HepG2 (cell line): ENCODE data around the gene RAPGEF2. TPM values are rescaled to one million over a fixed set of nuclear protein-coding genes. Genes with fewer than 3 reads are reported as not detected.

ENCODE experiments used
- ATAC-seq: fragments of 200-7000 bp; cut with Tn5 transposase; 3 replicates; pipeline ENCODE4 v1.9.1; 2020; ENCODE audit warnings: mild to moderate bottlenecking, moderate library complexity
- BruUV-seq: library from RNA; stranded (reverse); fragments of 400-500 nt; replicated peaks from 2 replicates; lab custom pipeline; 2021; lab: Mats Ljungman, UMichigan
- CTCF ChIA-PET: fragments of 300-600 bp; formaldehyde crosslinking; extraction: SDS; loops from one replicate; lab custom pipeline; 2021; ENCODE audit warnings: low total read pairs, inconsistent platforms, low intra/inter-chr PET ratio; lab: Yijun Ruan, JAX
- POLR2A ChIA-PET: fragments of 350-600 bp; sonication (Branson Sonifier 250); formaldehyde crosslinking; loops from one replicate; lab custom pipeline; 2020; ENCODE audit warnings: antibody characterized with exemption, inconsistent platforms; lab: Yijun Ruan, JAX
- DNase-seq: peaks from one replicate; pipeline ENCODE4 v3.0.0-alpha.2; 2015; ENCODE audit warnings: low spot score
- FAIRE-seq: peaks from 3 replicates; lab custom pipeline; 2011; peaks lifted over from hg19 to GRCh38; lab: Jason Lieb, UNC
- H2AFZ ChIP-seq: one replicate; pipeline ENCODE4 v1.6.1; 2011; ENCODE audit warnings: low read length, inconsistent platforms
- H3K27ac ChIP-seq: fragments of 300-600 bp; 3 replicates; pipeline ENCODE4 v1.8.0; 2011; ENCODE audit warnings: mixed run types, mild to moderate bottlenecking, mixed read lengths, low read length, inconsistent platforms; ENCODE audit not compliant: insufficient read depth; ENCODE audit errors: extremely low read length
- H3K27me3 ChIP-seq, 2 experiments: fragments of 200-600 bp in 1 of 2; 2 replicates in 1 of 2; 3 replicates in 1 of 2; pipeline versions ENCODE4 v1.6.0 to v1.8.0; 2011; ENCODE audit warnings: low read length in 2 of 2, mild to moderate bottlenecking in 2 of 2, moderate library complexity in 2 of 2, inconsistent platforms in 1 of 2; ENCODE audit not compliant: insufficient read depth in 2 of 2, control insufficient read depth in 1 of 2
- H3K36me3 ChIP-seq, 2 experiments: fragments of 200-600 bp in 1 of 2; replicated peaks in 1 of 2; 2 replicates in 1 of 2; 3 replicates in 1 of 2; pipeline versions ENCODE4 v1.5.1 to v1.8.0; 2011; ENCODE audit warnings: low read length in 2 of 2, inconsistent platforms in 1 of 2; ENCODE audit not compliant: insufficient read depth in 2 of 2, control insufficient read depth in 1 of 2
- H3K4me1 ChIP-seq: 2 replicates; pipeline ENCODE4 v1.5.1; 2012; ENCODE audit warnings: low read length, inconsistent platforms; ENCODE audit not compliant: insufficient read depth
- H3K4me2 ChIP-seq: 2 replicates; pipeline ENCODE4 v1.6.0; 2011; ENCODE audit warnings: low read depth, low read length, inconsistent platforms
- H3K4me3 ChIP-seq, 3 experiments: fragments of 200-600 bp in 1 of 3; sonication (generic), shearing (Covaris generic) in 1 of 3; replicated peaks in 1 of 3; 2 replicates each; pipeline ENCODE4 v1.5.1; 2011 to 2016; ENCODE audit warnings: low read length in 3 of 3, inconsistent platforms in 2 of 3, low read depth in 2 of 3, mild to moderate bottlenecking in 2 of 3, control low read depth in 1 of 3, mixed read lengths in 1 of 3; ENCODE audit not compliant: insufficient read depth in 1 of 3
- H3K79me2 ChIP-seq: one replicate; pipeline ENCODE4 v1.6.1; 2011; ENCODE audit warnings: low read length, inconsistent platforms; ENCODE audit not compliant: insufficient read depth
- H3K9ac ChIP-seq: 2 replicates; pipeline ENCODE4 v1.6.0; 2011; ENCODE audit warnings: mild to moderate bottlenecking, low read depth, low read length, inconsistent platforms; ENCODE audit not compliant: insufficient read depth
- H3K9me3 ChIP-seq: 2 replicates; pipeline ENCODE4 v1.5.1; 2012; ENCODE audit warnings: mild to moderate bottlenecking, low read length
- H4K20me1 ChIP-seq: 2 replicates; pipeline ENCODE4 v1.6.0; 2011; ENCODE audit warnings: inconsistent platforms, mild to moderate bottlenecking, low read length, moderate library complexity; ENCODE audit not compliant: insufficient read depth
- HDAC2 ChIP-seq: sonication (generic); formaldehyde crosslinking; IDR thresholded peaks from 2 replicates; pipeline ENCODE4 v1.4.0; 2020; ENCODE audit warnings: missing genetic modification reagents
- KMT2A ChIP-seq: sonication (generic); formaldehyde crosslinking; IDR thresholded peaks from 2 replicates; pipeline ENCODE4 v1.4.0; 2020; ENCODE audit warnings: missing genetic modification reagents
- REST ChIP-seq, 2 experiments: IDR thresholded peaks; 2 replicates each; pipeline ENCODE4 v1.6.1; 2011 to 2012; ENCODE audit warnings: low read length in 2 of 2, borderline replicate concordance in 1 of 2, low read depth in 1 of 2, mild to moderate bottlenecking in 1 of 2, moderate library complexity in 1 of 2
- SOX13 ChIP-seq, 3 experiments: fragments of 450-650 bp in 1 of 3; sonication (generic) in 1 of 3; formaldehyde crosslinking in 1 of 3; IDR thresholded peaks in 2 of 3; conservative IDR thresholded peaks in 1 of 3; 2 replicates each; pipeline versions ENCODE4 v1.5.0 to v1.6.1; 2016 to 2020; ENCODE audit warnings: antibody characterized with exemption in 1 of 3, mild to moderate bottlenecking in 1 of 3, missing compliant biosample characterization in 1 of 3, missing genetic modification reagents in 1 of 3, moderate library complexity in 1 of 3
- SOX5 ChIP-seq: IDR thresholded peaks from 2 replicates; pipeline ENCODE4 v1.6.1; 2016; ENCODE audit warnings: borderline replicate concordance
- TAF15 ChIP-seq: fragments of 200-400 bp; formaldehyde crosslinking; IDR thresholded peaks from one replicate; pipeline ENCODE4 v1.6.1; 2018; ENCODE audit warnings: mild to moderate bottlenecking, low read depth, low read length; ENCODE audit not compliant: poor library complexity, severe bottlenecking
- TEAD3 ChIP-seq: optimal IDR thresholded peaks from 2 replicates; pipeline ENCODE3; 2016; ENCODE audit warnings: borderline replicate concordance
- ZNF292 ChIP-seq: sonication (generic); formaldehyde crosslinking; IDR thresholded peaks from 2 replicates; pipeline ENCODE4 v1.8.1; 2022; ENCODE audit warnings: mild to moderate bottlenecking, low read depth, missing genetic modification reagents, borderline replicate concordance
- ZNF607 ChIP-seq: sonication (generic); formaldehyde crosslinking; IDR thresholded peaks from 2 replicates; pipeline ENCODE4 v1.5.1; 2020; ENCODE audit warnings: missing genetic modification reagents, mild to moderate bottlenecking, borderline replicate concordance
- ZNF646 ChIP-seq: sonication (generic); formaldehyde crosslinking; IDR thresholded peaks from 2 replicates; pipeline ENCODE4 v1.9.0; 2021; ENCODE audit warnings: mild to moderate bottlenecking, missing genetic modification reagents
- WGBS: methylation state at CpG from one replicate; pipeline ENCODE4 v1.1.6; 2017; ENCODE audit warnings: low lambda C conversion rate; 5-methylcytosine and 5-hydroxymethylcytosine counted together
- in situ Hi-C: cut with HindIII; loops from 2 replicates; pipeline ENCODE4 v1.10.0; 2017; ENCODE audit warnings: low pct_unique_long_range_greater_than_20kb; ENCODE audit not compliant: extremely low pct_ligation_motif_present
- intact Hi-C: fragments of 100-400 bp; cut with micrococcal nuclease; formaldehyde crosslinking; loops from one replicate; pipeline ENCODE4 v1.10.0; 2022; ENCODE audit not compliant: unreplicated experiment
- polyA plus RNA-seq, 8 experiments: library from polyadenylated mRNA; depleted of rRNA in 3 of 8; stranded (reverse) in 7 of 8; unstranded in 1 of 8; fragments of >200 nt; fragmentation: Illumina TruSeq in 4 of 8; extraction: Trizol in 4 of 8; gene quantifications; 2 replicates each; pipeline versions ENCODE4 v1.2.1 to v1.2.3, GENCODE V29; 2011 to 2016; ENCODE audit warnings: low read depth in 4 of 8, missing spikeins in 1 of 8, mixed read lengths in 1 of 8; ENCODE audit not compliant: insufficient read depth in 1 of 8
- total RNA-seq, 5 experiments: library from RNA; depleted of rRNA; stranded (reverse); fragments of >200 nt; fragmentation: Illumina TruSeq; extraction: Trizol; gene quantifications; 2 replicates each; pipeline ENCODE4 v1.2.3, GENCODE V29; 2016; ENCODE audit warnings: low read depth in 1 of 5

Gene RAPGEF2
- total and polyA plus RNA-seq, 2 of the 13 experiments (the other 11 are each of a cell fraction or from before 2014, with no cell fraction given) = 19.2 to 23.0 TPM

- TF ChIP-seq KMT2A (CRISPR knock-in tag) = no peak
- no peak for TF ChIP-seq REST (IDR thresholded peaks at IDR 0.05; ENCODE audit: borderline replicate concordance in 1 of 2, low read depth in 1 of 2, low read length in 2 of 2)
Observed at GRCh38 chr4:159363361-159363760, 260.5 kb downstream of the RAPGEF2 start (continued).

GRCh38 chr4:159366966-159367780, 264.3 kb downstream of the RAPGEF2 start:
- DNase-seq = peak; percentile 67
- peak; percentile 85 for FAIRE-seq
- CTCF ChIA-PET = no interaction called here

More at GRCh38 chr4:159366966-159367780, 264.3 kb downstream of the RAPGEF2 start:
- no peaks in the 10 kb centered on the region for H3K9me3 ChIP-seq
- H3K27ac ChIP-seq = no peak overlapping the region
- H3K9ac ChIP-seq = no peak overlapping the region
- intact Hi-C loops (no loop called here), in situ Hi-C loops (no loop called here)
- H3K79me2 ChIP-seq = no peaks in the 10 kb centered on the region
- H4K20me1 ChIP-seq = no peaks in the 10 kb centered on the region
- WGBS = 28% methylated on average over 9 of the region's 9 CpGs
- H2AFZ ChIP-seq = no peak overlapping the region
- POLR2A ChIA-PET = no interaction called here
- no peak overlapping the region; a peak in 1 of 6 replicates for H3K4me3 ChIP-seq
- H3K4me2 ChIP-seq = peak overlapping the region; percentile 45
- no TSS peak for BruUV-seq
- H3K27me3 ChIP-seq = no peaks in the 10 kb centered on the region; a peak in 2 of 5 replicates
- peak; percentile 20 for TF ChIP-seq TEAD3
- peak; percentile 24; the same call in 1 of the 2 replicates for TF ChIP-seq ZNF646 (CRISPR knock-in tag)
- TF ChIP-seq ZNF607 = no peak
- no peak for TF ChIP-seq SOX13 (IDR thresholded peaks at IDR 0.05)
- peak in 1 of 2 experiments; percentile 32; a peak in 1 of 4 replicates for TF ChIP-seq SOX13 (CRISPR knock-in tag; conservative IDR thresholded peaks at IDR 0.05 in 1 of 2, IDR thresholded peaks at IDR 0.05 in 1 of 2)
- TF ChIP-seq SOX5 (CRISPR knock-in tag) = peak; percentile 24; the same call in 1 of the 2 replicates
- TF ChIP-seq ZNF292 = 0 out of 2 replicates have a peak, but pooled peaks have one; percentile 27
- 0 out of 2 replicates have a peak, but pooled peaks have one; percentile 28 for TF ChIP-seq HDAC2 (CRISPR knock-in tag)
- TF ChIP-seq TAF15 = no peak
- H3K4me1 ChIP-seq = peaks cover 29% of the 10 kb centered on the region
- ATAC-seq = peak; percentile 86
- no peaks in the 10 kb centered on the region for H3K36me3 ChIP-seq
